Neural crest cell (in vitro differentiated cells): ENCODE measurements around the gene KRT12. TPM values are rescaled to one million over a fixed set of nuclear protein-coding genes. Genes with fewer than 3 reads are reported as not detected.

Experiments used
- DNase-seq: peaks from one replicate; pipeline ENCODE4 v3.0.0; 2021; ENCODE audit warnings: low read depth, mixed read lengths, low spot score
- H3K27ac Mint-ChIP-seq: one replicate; pipeline ENCODE4 v1.8.0; 2021; ENCODE audit warnings: mild to moderate bottlenecking, mixed read lengths; ENCODE audit not compliant: unreplicated experiment
- H3K27me3 Mint-ChIP-seq: 2 replicates; pipeline ENCODE4 v1.8.0; 2021; ENCODE audit warnings: low read depth, mild to moderate bottlenecking, mixed read lengths
- H3K36me3 Mint-ChIP-seq: 2 replicates; pipeline ENCODE4 v1.8.0; 2021; ENCODE audit warnings: low read depth, mild to moderate bottlenecking, mixed read lengths
- H3K4me1 Mint-ChIP-seq: 2 replicates; pipeline ENCODE4 v1.8.0; 2021; ENCODE audit warnings: mixed read lengths
- H3K4me3 Mint-ChIP-seq: one replicate; pipeline ENCODE4 v1.8.0; 2021; ENCODE audit warnings: mild to moderate bottlenecking, mixed read lengths
- H3K9me3 Mint-ChIP-seq: 2 replicates; pipeline ENCODE4 v1.8.0; 2021; ENCODE audit warnings: mixed read lengths
- CTCF ChIP-seq: fragments of 200-600 bp; sonication (generic); conservative IDR thresholded peaks from 2 replicates; pipeline ENCODE4 v1.5.0; 2021; ENCODE audit warnings: antibody characterized with exemption, mild to moderate bottlenecking
- total RNA-seq: library from RNA; stranded (reverse); gene quantifications from 2 replicates; pipeline ENCODE4 v1.2.1, GENCODE V29; 2021

The KRT12 gene
- total RNA-seq, 1 donor from 2014 or later, result not detected

GRCh38 chr17:40813804-40814203 lies 53.2 kb downstream of the KRT12 start:
- peaks cover 11% of the 10 kb centered on the region for H3K9me3 Mint-ChIP-seq
- TF ChIP-seq CTCF, result no peak
- H3K36me3 Mint-ChIP-seq, result peaks cover 16% of the 10 kb centered on the region
- no peak for DNase-seq
- H3K4me1 Mint-ChIP-seq, result peaks cover 10% of the 10 kb centered on the region
- H3K27me3 Mint-ChIP-seq, result peaks cover 62% of the 10 kb centered on the region
- no peak overlapping the region for H3K4me3 Mint-ChIP-seq
- no peak overlapping the region for H3K27ac Mint-ChIP-seq

GRCh38 chr17:40812639-40813038 lies 54.4 kb downstream of the KRT12 start:
- H3K36me3 Mint-ChIP-seq, result peaks cover 11% of the 10 kb centered on the region
- H3K4me3 Mint-ChIP-seq, result no peak overlapping the region
- no peak overlapping the region for H3K27ac Mint-ChIP-seq
- peaks cover 74% of the 10 kb centered on the region for H3K27me3 Mint-ChIP-seq
- DNase-seq, result no peak
- TF ChIP-seq CTCF, result no peak
- peaks cover 4% of the 10 kb centered on the region for H3K4me1 Mint-ChIP-seq
- peaks cover 11% of the 10 kb centered on the region for H3K9me3 Mint-ChIP-seq

Other genes starting within 250 kb of the KRT12 start
- 205 and 240 TPM in 2 replicates for gene SMARCE1, start 219.4 kb downstream of the KRT12 start, total RNA-seq
- gene KRT222, start 202.0 kb downstream of the KRT12 start, total RNA-seq, result 0.23 TPM in 1 of 2 replicates, not detected in the other
- gene KRT24, start 163.5 kb downstream of the KRT12 start, total RNA-seq, result not detected in 2 replicates
- not detected in 2 replicates for gene KRT25, start 111.9 kb downstream of the KRT12 start, total RNA-seq
- not detected in 2 replicates for gene KRT26, start 95.0 kb downstream of the KRT12 start, total RNA-seq
- gene KRT27, start 84.7 kb downstream of the KRT12 start, total RNA-seq, result not detected in 2 replicates
- not detected in 2 replicates for gene KRT28, start 67.3 kb downstream of the KRT12 start, total RNA-seq
- 33.2 and 39.1 TPM in 2 replicates for gene KRT10, start 44.6 kb downstream of the KRT12 start, total RNA-seq
- gene KRT20, start 18.0 kb upstream of the KRT12 start, total RNA-seq, result not detected in 2 replicates
- gene KRT23, start 70.4 kb upstream of the KRT12 start, total RNA-seq, result not detected in 2 replicates
- not detected in 2 replicates for gene KRT39, start 99.7 kb upstream of the KRT12 start, total RNA-seq
- gene KRT40, start 117.1 kb upstream of the KRT12 start, total RNA-seq, result not detected in 2 replicates
- gene KRTAP3-3, start 126.9 kb upstream of the KRT12 start, total RNA-seq, result not detected in 2 replicates
- not detected in 2 replicates for gene KRTAP3-2, start 132.7 kb upstream of the KRT12 start, total RNA-seq
- gene KRTAP3-1, start 141.9 kb upstream of the KRT12 start, total RNA-seq, result not detected in 2 replicates
- gene KRTAP1-5, start 160.0 kb upstream of the KRT12 start, total RNA-seq, result not detected in 2 replicates
- gene KRTAP1-4, start 163.0 kb upstream of the KRT12 start, total RNA-seq, result not detected in 2 replicates
- not detected in 2 replicates for gene KRTAP1-3, start 167.7 kb upstream of the KRT12 start, total RNA-seq
- not detected in 2 replicates for gene KRTAP1-1, start 174.2 kb upstream of the KRT12 start, total RNA-seq
- not detected in 2 replicates for gene KRTAP2-1, start 180.1 kb upstream of the KRT12 start, total RNA-seq
- not detected in 2 replicates for gene KRTAP2-2, start 188.0 kb upstream of the KRT12 start, total RNA-seq
- gene KRTAP2-3, start 192.9 kb upstream of the KRT12 start, total RNA-seq, result not detected in 2 replicates
- not detected in 2 replicates for gene KRTAP2-4, start 198.7 kb upstream of the KRT12 start, total RNA-seq
- not detected in 2 replicates for gene KRTAP4-7, start 216.9 kb upstream of the KRT12 start, total RNA-seq
- not detected in 2 replicates for gene KRTAP4-8, start 230.9 kb upstream of the KRT12 start, total RNA-seq
- not detected in 2 replicates for gene KRTAP4-16, start 235.0 kb upstream of the KRT12 start, total RNA-seq
- gene KRTAP4-9, start 238.2 kb upstream of the KRT12 start, total RNA-seq, result not detected in 2 replicates